Stimulated activated CD8-positive, alpha-beta memory T cell treated with anti-CD3 and anti-CD28 coated beads, Interleukin-4, amount 100 ng/mL, for 48 hours (primary cell): ENCODE measurements around the gene ERCC1.

Experiments used
- DNase-seq: peaks from one replicate; pipeline ENCODE4 v3.0.0-alpha.2; 2020

ERCC1 gene

GRCh38 chr19:45423589-45424190 is at the start of gene ERCC1:
TSS of gene ERCC1 (minus strand) at chr19:45423917. CDS start at chr19:45423374, 543 bp downstream.
- DNase-seq, result peak; percentile 96

GRCh38 chr19:45473367-45473681 is 49.6 kb upstream of the ERCC1 start:
- DNase-seq, result no peak

GRCh38 chr19:45472563-45473366 is 49.0 kb upstream of the ERCC1 start:
- DNase-seq, result no peak

GRCh38 chr19:45471931-45472562 is 48.3 kb upstream of the ERCC1 start:
- no peak for DNase-seq

- no peak for DNase-seq
Observed at GRCh38 chr19:45471111-45471930, 47.6 kb upstream of the ERCC1 start.

- DNase-seq, result no peak
Observed at GRCh38 chr19:45470762-45471081, 47.0 kb upstream of the ERCC1 start.

GRCh38 chr19:45469945-45470761 is 46.4 kb upstream of the ERCC1 start:
- DNase-seq, result no peak

- DNase-seq, result peak; percentile 96
Observed at GRCh38 chr19:45469132-45469944, 45.6 kb upstream of the ERCC1 start.

- DNase-seq, result no peak
Observed at GRCh38 chr19:45468803-45469131, 45.0 kb upstream of the ERCC1 start.

GRCh38 chr19:45468159-45468651 is 44.5 kb upstream of the ERCC1 start:
- DNase-seq, result peak; percentile 54

GRCh38 chr19:45467456-45468158 is 43.9 kb upstream of the ERCC1 start, which contains the start of gene FOSB:
TSS of gene FOSB (plus strand) at chr19:45467996. CDS start at chr19:45468587, 591 bp downstream.
- peak; percentile 95 for DNase-seq

GRCh38 chr19:45467115-45467455 is 43.4 kb upstream of the ERCC1 start:
- DNase-seq, result no peak

- no peak for DNase-seq
Observed at GRCh38 chr19:45464852-45465441, 41.2 kb upstream of the ERCC1 start.

- DNase-seq, result no peak
Observed at GRCh38 chr19:45464274-45464673, 40.6 kb upstream of the ERCC1 start.

GRCh38 chr19:45463241-45463640 is 39.5 kb upstream of the ERCC1 start:
- DNase-seq, result no peak

- no peak for DNase-seq
Observed at GRCh38 chr19:45462174-45462573, 38.5 kb upstream of the ERCC1 start.

- no peak for DNase-seq
Observed at GRCh38 chr19:45460807-45461347, 37.2 kb upstream of the ERCC1 start.

GRCh38 chr19:45457776-45458175 is 34.1 kb upstream of the ERCC1 start:
- no peak for DNase-seq

GRCh38 chr19:45456500-45456815 is 32.7 kb upstream of the ERCC1 start:
- DNase-seq, result no peak
